PFSK-1 (cell line): ENCODE measurements around the gene VWC2. TPM values are rescaled to one million over a fixed set of nuclear protein-coding genes. Genes with fewer than 3 reads are reported as not detected.

Experiments used
- FOXP2 ChIP-seq: optimal IDR thresholded peaks from 2 replicates; pipeline ENCODE3; 2011; ENCODE audit warnings: borderline replicate concordance, control low read depth, inconsistent platforms; ENCODE audit not compliant: insufficient read depth; ENCODE audit errors: extremely low read length, extremely low read depth
- POLR2AphosphoS5 ChIP-seq: IDR thresholded peaks from 2 replicates; pipeline ENCODE4 v1.6.1; 2012; ENCODE audit warnings: low read depth, mild to moderate bottlenecking, control low read depth, low read length, moderate library complexity
- SIN3A ChIP-seq: IDR thresholded peaks from 2 replicates; pipeline ENCODE4 v1.6.1; 2012; ENCODE audit warnings: mild to moderate bottlenecking, low read length, moderate library complexity, borderline replicate concordance; ENCODE audit not compliant: insufficient read depth
- TAF1 ChIP-seq: IDR thresholded peaks from 2 replicates; pipeline ENCODE4 v1.6.1; 2012; ENCODE audit warnings: low read length, control low read depth, borderline replicate concordance; ENCODE audit not compliant: insufficient read depth
- polyA plus RNA-seq: library from polyadenylated mRNA; unstranded; fragments of >200 nt; gene quantifications from one replicate; pipeline ENCODE4 v1.2.1, GENCODE V29; 2012; ENCODE audit warnings: low read depth, missing spikeins; ENCODE audit not compliant: insufficient read length
- TF ChIP-seq, protein P1 (sequence below), 2 experiments: IDR thresholded peaks; 2 replicates each; pipeline versions ENCODE4 v1.6.1 to v1.8.0; 2011 to 2012; ENCODE audit warnings: low read depth in 2 of 2, low read length in 2 of 2, control low read depth in 1 of 2, inconsistent platforms in 1 of 2, mild to moderate bottlenecking in 1 of 2, moderate library complexity in 1 of 2; ENCODE audit not compliant: insufficient read depth in 1 of 2

The VWC2 gene
- not detected for polyA plus RNA-seq

DNA sequence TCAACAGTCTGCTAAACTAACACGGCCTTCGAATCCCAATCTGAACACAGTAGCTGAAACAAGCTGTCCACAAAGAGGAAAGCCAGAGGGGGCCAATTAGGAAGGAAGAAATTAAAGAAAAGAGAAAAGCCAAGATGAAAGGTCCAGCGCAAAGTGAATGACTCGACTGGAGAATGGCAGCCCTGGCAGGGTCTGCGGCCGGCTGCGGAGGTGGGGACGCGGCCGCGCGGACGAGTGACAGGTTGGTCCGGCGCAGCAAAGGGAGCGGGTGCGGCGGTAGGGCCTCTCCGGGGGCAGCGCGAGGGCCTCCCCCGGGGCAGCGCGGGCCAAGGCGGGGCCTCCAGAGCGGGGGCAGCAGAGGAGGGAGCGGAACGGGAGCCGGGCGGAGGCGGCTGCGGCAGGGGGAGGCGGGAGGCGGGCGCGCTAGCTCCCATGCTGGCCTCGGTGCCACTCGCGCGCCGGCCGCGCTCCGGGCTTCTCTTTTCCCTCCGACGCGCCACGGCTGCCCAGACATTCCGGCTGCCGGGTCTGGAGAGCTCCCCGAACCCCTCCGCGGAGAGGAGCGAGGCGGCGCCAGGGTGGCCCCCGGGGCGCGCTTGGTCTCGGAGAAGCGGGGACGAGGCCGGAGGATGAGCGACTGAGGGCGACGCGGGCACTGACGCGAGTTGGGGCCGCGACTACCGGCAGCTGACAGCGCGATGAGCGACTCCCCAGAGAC is at the start of gene VWC2:
VWC2 (plus strand) TSS at position 421 of the 718 bp plus-strand sequence. CDS start 1,798 bp downstream, outside the sequence.
- TF ChIP-seq SIN3A (no peak), TAF1 (no peak), POLR2AphosphoS5 (no peak), FOXP2 (no peak)
- TF ChIP-seq, protein P1, sequence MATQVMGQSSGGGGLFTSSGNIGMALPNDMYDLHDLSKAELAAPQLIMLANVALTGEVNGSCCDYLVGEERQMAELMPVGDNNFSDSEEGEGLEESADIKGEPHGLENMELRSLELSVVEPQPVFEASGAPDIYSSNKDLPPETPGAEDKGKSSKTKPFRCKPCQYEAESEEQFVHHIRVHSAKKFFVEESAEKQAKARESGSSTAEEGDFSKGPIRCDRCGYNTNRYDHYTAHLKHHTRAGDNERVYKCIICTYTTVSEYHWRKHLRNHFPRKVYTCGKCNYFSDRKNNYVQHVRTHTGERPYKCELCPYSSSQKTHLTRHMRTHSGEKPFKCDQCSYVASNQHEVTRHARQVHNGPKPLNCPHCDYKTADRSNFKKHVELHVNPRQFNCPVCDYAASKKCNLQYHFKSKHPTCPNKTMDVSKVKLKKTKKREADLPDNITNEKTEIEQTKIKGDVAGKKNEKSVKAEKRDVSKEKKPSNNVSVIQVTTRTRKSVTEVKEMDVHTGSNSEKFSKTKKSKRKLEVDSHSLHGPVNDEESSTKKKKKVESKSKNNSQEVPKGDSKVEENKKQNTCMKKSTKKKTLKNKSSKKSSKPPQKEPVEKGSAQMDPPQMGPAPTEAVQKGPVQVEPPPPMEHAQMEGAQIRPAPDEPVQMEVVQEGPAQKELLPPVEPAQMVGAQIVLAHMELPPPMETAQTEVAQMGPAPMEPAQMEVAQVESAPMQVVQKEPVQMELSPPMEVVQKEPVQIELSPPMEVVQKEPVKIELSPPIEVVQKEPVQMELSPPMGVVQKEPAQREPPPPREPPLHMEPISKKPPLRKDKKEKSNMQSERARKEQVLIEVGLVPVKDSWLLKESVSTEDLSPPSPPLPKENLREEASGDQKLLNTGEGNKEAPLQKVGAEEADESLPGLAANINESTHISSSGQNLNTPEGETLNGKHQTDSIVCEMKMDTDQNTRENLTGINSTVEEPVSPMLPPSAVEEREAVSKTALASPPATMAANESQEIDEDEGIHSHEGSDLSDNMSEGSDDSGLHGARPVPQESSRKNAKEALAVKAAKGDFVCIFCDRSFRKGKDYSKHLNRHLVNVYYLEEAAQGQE (IDR thresholded peaks at IDR 0.05; ENCODE audit: insufficient read depth in 1 of 2, low read depth in 2 of 2, low read length in 2 of 2): no peak

DNA sequence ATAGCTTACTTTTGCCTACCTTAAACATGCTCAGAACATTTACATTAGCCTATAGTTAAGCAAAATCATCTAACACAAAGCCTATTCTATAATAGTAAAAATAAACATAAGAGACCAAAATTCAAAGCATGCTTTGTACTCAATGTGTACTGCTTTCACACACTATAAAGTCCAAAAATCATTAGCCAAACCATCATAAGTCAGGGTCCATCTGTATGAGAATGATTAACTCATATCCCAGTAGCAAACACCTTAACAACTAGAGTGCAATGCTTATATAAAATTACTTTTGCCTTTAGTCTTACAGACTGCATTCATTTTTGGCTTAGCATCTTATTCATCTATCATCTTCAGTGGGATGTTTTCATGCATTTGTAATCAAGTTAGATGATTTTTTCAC is 49.4 kb upstream of the VWC2 start:
- TF ChIP-seq SIN3A: no peak
- TF ChIP-seq POLR2AphosphoS5: no peak
- TF ChIP-seq, protein P1 (IDR thresholded peaks at IDR 0.05; ENCODE audit: insufficient read depth in 1 of 2, low read depth in 2 of 2, low read length in 2 of 2): no peak

DNA sequence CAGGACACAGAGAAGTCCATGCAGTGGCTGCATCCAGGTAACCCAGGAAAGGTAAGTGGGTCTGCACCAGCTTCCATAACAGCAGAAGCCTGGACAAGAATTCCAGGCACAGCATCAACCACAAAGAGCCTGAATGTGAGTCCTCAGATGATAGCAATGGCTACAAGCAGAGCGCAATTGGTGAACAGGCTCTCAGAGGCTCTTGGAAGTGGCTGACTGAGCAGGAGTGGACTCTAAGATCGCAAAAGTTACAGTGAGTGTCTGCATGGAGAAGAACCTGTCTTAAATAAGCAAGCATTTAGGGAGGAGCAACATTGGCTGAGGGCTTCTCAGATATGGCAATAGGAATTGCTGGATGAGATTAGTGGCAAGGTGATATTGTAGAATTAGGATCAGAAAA is 41.6 kb upstream of the VWC2 start:
- TF ChIP-seq SIN3A: no peak
- TF ChIP-seq, protein P1 (IDR thresholded peaks at IDR 0.05; ENCODE audit: insufficient read depth in 1 of 2, low read depth in 2 of 2, low read length in 2 of 2): no peak
- TF ChIP-seq TAF1: no peak
- TF ChIP-seq FOXP2: no peak
- TF ChIP-seq POLR2AphosphoS5: no peak

GRCh38 chr7:49762666-49763065 is 10.8 kb upstream of the VWC2 start:
- TF ChIP-seq FOXP2 (no peak), POLR2AphosphoS5 (no peak), SIN3A (no peak), TAF1 (no peak)
- TF ChIP-seq, protein P1 (IDR thresholded peaks at IDR 0.05; ENCODE audit: insufficient read depth in 1 of 2, low read depth in 2 of 2, low read length in 2 of 2): no peak
